Testis (tissue), 5 donors: Measurements from ENCODE around the gene ARHGAP1. TPM values are rescaled to one million over a fixed set of nuclear protein-coding genes. Genes with fewer than 3 reads are reported as not detected.
A peak's percentile ranks its signal among the peaks of the same experiment; 100 is the strongest.

Source experiments
- DNase-seq: peaks from one replicate; pipeline ENCODE4 v3.0.0-alpha.2; 2019
- H3K27ac ChIP-seq, 2 donors: fragments of 200-600 bp; sonication (generic); one replicate each; pipeline ENCODE4 v1.5.1; 2019
- H3K27me3 ChIP-seq: fragments of 200-600 bp; sonication (generic); one replicate; pipeline ENCODE4 v1.5.1; 2019
- H3K36me3 ChIP-seq: fragments of 200-600 bp; sonication (generic); one replicate; pipeline ENCODE4 v1.5.1; 2017; ENCODE audit warnings: low read depth; ENCODE audit errors: missing control alignments
- H3K4me1 ChIP-seq: fragments of 200-600 bp; sonication (generic); one replicate; pipeline ENCODE4 v1.5.1; 2019
- H3K4me3 ChIP-seq, 2 donors: fragments of 200-600 bp; sonication (generic); one replicate each; pipeline ENCODE4 v1.5.1; 2017 to 2019
- H3K9me3 ChIP-seq: fragments of 200-600 bp; sonication (generic); one replicate; pipeline ENCODE4 v1.5.1; 2017
- POLR2A ChIP-seq: fragments of 450-650 bp; IDR thresholded peaks from one replicate; pipeline ENCODE4 v1.6.1; 2017; ENCODE audit warnings: antibody characterized with exemption, mild to moderate bottlenecking, moderate library complexity
- WGBS, 2 donors: methylation state at CpG; one replicate each; pipeline ENCODE4 v1.1.5; 2018; 5-methylcytosine and 5-hydroxymethylcytosine counted together
- intact Hi-C: fragments of 100-400 bp; cut with DNase I; formaldehyde crosslinking; loops from one replicate; pipeline ENCODE4 v1.15.1; 2023; ENCODE audit warnings: low total_unique reads
- long read RNA-seq, 2 donors: transcript quantifications; one replicate each; lab custom pipeline, GENCODE V29; 2026
- polyA plus RNA-seq: library from polyadenylated mRNA; stranded (reverse); fragments of 350-450 nt; fragmentation: Illumina TruSeq; extraction: RNeasy Lipid Tissue Mini Kit (QIAGEN cat#74804); gene quantifications from one replicate; pipeline ENCODE4 v1.2.3, GENCODE V29; 2014; ENCODE audit warnings: low read depth, low replicate concordance; ENCODE audit not compliant: insufficient read depth
- total RNA-seq, 2 donors: library from RNA; depleted of rRNA; stranded (reverse); fragments of >200 nt; gene quantifications; one replicate each; pipeline ENCODE4 v1.2.3, GENCODE V29; 2016
- TF ChIP-seq, protein P1 (sequence below), 3 experiments: fragments of 450-650 bp in 2 of 3; fragments of 200-600 bp in 1 of 3; sonication (generic) in 1 of 3; IDR thresholded peaks; one replicate each; pipeline ENCODE4 v1.5.1; 2016 to 2019; ENCODE audit warnings: antibody characterized with exemption in 3 of 3, mild to moderate bottlenecking in 2 of 3, moderate library complexity in 1 of 3

Gene ARHGAP1
- total RNA-seq (10 to 100 TPM; 50.2 to 68.9 TPM), polyA plus RNA-seq (39.7 TPM)
- long read RNA-seq, donor 1, transcript ARHGAP1-201 (13 exons, 3,375 nt) = major isoform, 15 of 20 reads
- long read RNA-seq, donor 1, partial matches to known transcripts = 0 of 20 reads
- long read RNA-seq, donor 1, other reads (novel, unspliced or antisense) = 0 of 20 reads
- long read RNA-seq, donor 2, partial matches to known transcripts = 0 of 6 reads
- long read RNA-seq, donor 2, other reads (novel, unspliced or antisense) = 0 of 6 reads

DNA sequence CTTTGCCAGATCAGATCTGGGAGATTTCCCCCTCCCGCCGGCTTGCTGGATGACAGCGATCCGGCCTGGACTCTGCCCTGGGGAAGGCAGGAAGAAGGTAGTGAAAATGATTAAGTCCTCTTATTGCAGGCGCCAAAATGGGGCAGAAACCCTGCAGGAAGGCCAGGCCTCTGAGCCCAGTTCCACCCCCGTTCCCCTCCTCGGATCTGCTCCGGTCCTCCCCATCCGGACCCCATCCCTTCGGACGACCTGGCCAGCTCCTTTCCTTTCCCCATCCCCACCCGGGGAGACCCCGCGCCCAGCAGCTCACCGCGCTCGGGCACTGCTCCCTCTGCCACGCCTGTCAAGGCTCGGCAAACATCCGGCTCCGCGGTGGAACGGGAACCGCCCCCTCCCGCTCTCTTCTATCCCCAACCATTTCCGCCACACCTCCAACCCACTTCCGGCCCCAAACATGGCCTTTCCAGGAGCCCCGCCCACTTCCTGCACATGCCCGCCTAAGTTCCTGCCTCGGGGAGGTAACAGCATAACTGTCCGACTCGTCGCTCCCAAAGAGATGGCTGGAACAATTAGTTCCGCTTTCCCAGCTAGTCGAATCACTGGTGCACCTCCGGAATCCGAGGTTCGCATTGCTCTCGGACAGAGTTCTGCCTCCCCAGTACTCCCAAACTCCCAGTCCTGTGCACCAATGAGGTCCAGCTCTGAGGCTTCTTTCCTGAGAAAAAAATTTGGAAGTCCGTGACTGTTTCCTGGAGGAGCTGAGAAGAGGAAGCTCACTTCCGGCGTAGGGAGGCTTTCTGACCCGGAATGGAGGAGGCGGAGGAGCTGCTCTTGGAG is at the start of gene ARHGAP1, which contains the start of gene ZNF408:
TSS of gene ARHGAP1 (minus strand) at position 379 of the 837 bp plus-strand sequence. CDS start 4,512 bp downstream, outside the sequence.
TSS of gene ZNF408 (plus strand) at position 791 of the 837 bp plus-strand sequence. CDS start at position 808, 17 bp downstream.
- peak; percentile 100 for DNase-seq
- no peaks in the 10 kb centered on the region for H3K9me3 ChIP-seq
- 0 to 1% methylated on average over 20 to 44 of the region's 44 CpGs for WGBS, 2 donors
- peaks cover 52% of the 10 kb centered on the region for H3K4me1 ChIP-seq
- TF ChIP-seq POLR2A = no peak
- TF ChIP-seq, protein P1, sequence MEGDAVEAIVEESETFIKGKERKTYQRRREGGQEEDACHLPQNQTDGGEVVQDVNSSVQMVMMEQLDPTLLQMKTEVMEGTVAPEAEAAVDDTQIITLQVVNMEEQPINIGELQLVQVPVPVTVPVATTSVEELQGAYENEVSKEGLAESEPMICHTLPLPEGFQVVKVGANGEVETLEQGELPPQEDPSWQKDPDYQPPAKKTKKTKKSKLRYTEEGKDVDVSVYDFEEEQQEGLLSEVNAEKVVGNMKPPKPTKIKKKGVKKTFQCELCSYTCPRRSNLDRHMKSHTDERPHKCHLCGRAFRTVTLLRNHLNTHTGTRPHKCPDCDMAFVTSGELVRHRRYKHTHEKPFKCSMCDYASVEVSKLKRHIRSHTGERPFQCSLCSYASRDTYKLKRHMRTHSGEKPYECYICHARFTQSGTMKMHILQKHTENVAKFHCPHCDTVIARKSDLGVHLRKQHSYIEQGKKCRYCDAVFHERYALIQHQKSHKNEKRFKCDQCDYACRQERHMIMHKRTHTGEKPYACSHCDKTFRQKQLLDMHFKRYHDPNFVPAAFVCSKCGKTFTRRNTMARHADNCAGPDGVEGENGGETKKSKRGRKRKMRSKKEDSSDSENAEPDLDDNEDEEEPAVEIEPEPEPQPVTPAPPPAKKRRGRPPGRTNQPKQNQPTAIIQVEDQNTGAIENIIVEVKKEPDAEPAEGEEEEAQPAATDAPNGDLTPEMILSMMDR (IDR thresholded peaks at IDR 0.05) = peak in 1 of 3 experiments; percentile 20
- intact Hi-C loops = no loop called here
- H3K27ac ChIP-seq = peak within 1 kb of the TSS; percentile 80 to 91
- no peaks in the 10 kb centered on the region for H3K36me3 ChIP-seq
- peak within 1 kb of the TSS; percentile 77 to 96 for H3K4me3 ChIP-seq
- H3K27me3 ChIP-seq = no peaks in the 10 kb centered on the region

DNA sequence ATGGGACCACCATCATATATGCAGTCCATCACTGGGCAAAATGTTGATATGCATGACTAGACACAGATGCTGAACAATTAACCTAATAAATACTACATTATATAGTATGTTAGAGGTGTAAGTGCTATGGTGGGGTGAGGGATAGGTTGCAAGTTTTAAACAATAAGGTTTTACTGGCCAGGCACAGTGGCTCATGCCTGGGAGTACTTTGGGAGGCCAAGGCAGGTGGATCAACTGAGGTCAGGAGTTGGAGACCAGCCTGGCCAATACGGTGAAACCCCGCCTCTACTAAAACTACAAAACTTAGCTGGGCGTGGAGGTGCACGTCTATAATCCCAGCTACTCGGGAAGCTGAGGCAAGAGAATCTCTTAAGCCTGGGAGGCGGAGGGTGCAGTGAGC is 46.7 kb upstream of the ARHGAP1 start:
- intact Hi-C loops = no loop called here

DNA sequence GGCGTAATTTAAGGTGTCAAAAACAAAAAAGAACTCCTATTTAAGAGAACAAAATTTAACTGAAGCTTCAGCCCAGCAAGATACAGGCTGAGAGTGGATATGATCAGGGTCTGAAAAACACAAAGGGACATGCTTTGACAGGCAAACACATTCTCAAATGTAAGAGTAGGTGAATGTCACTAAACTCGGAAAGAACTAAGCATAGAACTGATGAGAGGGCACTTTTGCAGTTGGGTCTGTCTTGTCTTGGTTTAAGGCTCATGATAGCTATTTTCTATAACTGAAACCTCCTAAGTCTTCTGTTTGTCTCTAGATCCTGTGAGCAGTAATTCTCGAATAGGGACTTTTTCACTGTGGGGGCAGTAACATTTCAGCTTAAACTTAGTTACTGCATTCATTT is 45.6 kb upstream of the ARHGAP1 start:
- H3K27ac ChIP-seq = no peak overlapping the region
- H3K4me1 ChIP-seq = peaks cover 2% of the 10 kb centered on the region
- H3K36me3 ChIP-seq = no peaks in the 10 kb centered on the region
- no peaks in the 10 kb centered on the region for H3K27me3 ChIP-seq
- 88 to 91% methylated on average over 3 of the region's 3 CpGs for WGBS, 2 donors
- H3K4me3 ChIP-seq = no peak overlapping the region
- DNase-seq = no peak
- no peaks in the 10 kb centered on the region for H3K9me3 ChIP-seq
- no peak for TF ChIP-seq POLR2A
- TF ChIP-seq, protein P1 (IDR thresholded peaks at IDR 0.05) = no peak
- intact Hi-C loops = no loop called here

More for the DNA sequence above, 46.7 kb upstream of the ARHGAP1 start:
- peaks cover 2% of the 10 kb centered on the region for H3K4me1 ChIP-seq
- no peak overlapping the region for H3K4me3 ChIP-seq
- H3K36me3 ChIP-seq = no peaks in the 10 kb centered on the region
- H3K27me3 ChIP-seq = no peaks in the 10 kb centered on the region
- 95 to 97% methylated on average over 6 of the region's 6 CpGs for WGBS, 2 donors
- no peaks in the 10 kb centered on the region for H3K9me3 ChIP-seq
- TF ChIP-seq, protein P1 (IDR thresholded peaks at IDR 0.05) = no peak
- no peak for TF ChIP-seq POLR2A
- DNase-seq = no peak
- no peak overlapping the region for H3K27ac ChIP-seq

DNA sequence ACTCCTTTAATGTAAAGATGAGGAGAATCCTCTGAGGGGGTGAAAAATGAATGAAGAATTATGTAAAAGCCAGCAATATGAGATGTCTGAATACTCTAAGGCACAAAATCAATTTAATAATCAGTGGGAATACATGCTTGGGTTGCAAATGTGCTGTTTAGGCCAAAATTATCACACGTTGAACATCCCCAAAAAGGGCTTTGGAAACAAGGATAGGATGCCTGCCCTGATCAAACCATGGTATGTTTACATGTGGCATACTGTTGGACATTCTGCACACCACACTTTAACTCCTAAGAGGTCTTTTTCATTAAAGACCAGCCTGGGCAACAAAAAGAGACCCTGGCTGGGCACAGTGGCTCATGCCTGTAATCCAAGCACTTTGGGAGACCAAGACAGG is 44.9 kb upstream of the ARHGAP1 start:
- Histone ChIP-seq H3K4me3 (no peak overlapping the region), H3K27ac (no peak overlapping the region), H3K4me1 (peaks cover 2% of the 10 kb centered on the region), H3K9me3 (no peaks in the 10 kb centered on the region), H3K27me3 (no peaks in the 10 kb centered on the region), H3K36me3 (no peaks in the 10 kb centered on the region)
- WGBS, 2 donors = 81 to 86% methylated on average over 1 of the region's 1 CpG
- intact Hi-C loops = no loop called here
- TF ChIP-seq, protein P1 (IDR thresholded peaks at IDR 0.05) = no peak
- no peak for TF ChIP-seq POLR2A
- no peak for DNase-seq
